ACC112 (cell line): ENCODE measurements around the gene TSPAN9.

Experiments
- H2AFZ ChIP-seq: fragments of 200-600 bp; sonication (generic); one replicate; pipeline ENCODE4 v1.6.0; 2017; ENCODE audit warnings: antibody characterized with exemption, low read length; ENCODE audit not compliant: unreplicated experiment
- H3K27ac ChIP-seq: fragments of 200-600 bp; sonication (generic); 2 replicates; pipeline ENCODE4 v1.5.1; 2014; ENCODE audit warnings: low read depth, mild to moderate bottlenecking, antibody characterized with exemption, low read length, moderate library complexity
- H3K27me3 ChIP-seq: fragments of 200-600 bp; sonication (generic); 2 replicates; pipeline ENCODE4 v1.6.1; 2014; ENCODE audit warnings: mild to moderate bottlenecking, antibody characterized with exemption, low read length, moderate library complexity, mixed read lengths; ENCODE audit not compliant: insufficient read depth
- H3K36me3 ChIP-seq: fragments of 200-600 bp; sonication (generic); 2 replicates; pipeline ENCODE4 v1.6.1; 2016; ENCODE audit warnings: mild to moderate bottlenecking, antibody characterized with exemption, low read length, moderate library complexity, mixed read lengths; ENCODE audit not compliant: insufficient read depth
- H3K4me1 ChIP-seq: fragments of 200-600 bp; sonication (generic); one replicate; pipeline ENCODE4 v1.6.1; 2016; ENCODE audit warnings: low read length, mixed read lengths; ENCODE audit not compliant: insufficient read depth, unreplicated experiment, control insufficient read depth
- H3K4me3 ChIP-seq: fragments of 200-600 bp; sonication (generic); 2 replicates; pipeline ENCODE4 v1.5.1; 2014; ENCODE audit warnings: mild to moderate bottlenecking, low read depth, low read length
- H3K79me2 ChIP-seq: fragments of 200-600 bp; sonication (generic); one replicate; pipeline ENCODE4 v1.6.0; 2016; ENCODE audit warnings: low read length; ENCODE audit not compliant: control insufficient read depth, unreplicated experiment, insufficient read depth

Gene TSPAN9

GRCh38 chr12:3228552-3228951, 151.4 kb downstream of the TSPAN9 start:
- Histone ChIP-seq H3K27me3 (no peaks in the 10 kb centered on the region), H3K79me2 (no peaks in the 10 kb centered on the region), H2AFZ (no peak overlapping the region), H3K27ac (no peak overlapping the region), H3K4me1 (peaks cover 14% of the 10 kb centered on the region), H3K36me3 (no peaks in the 10 kb centered on the region), H3K4me3 (no peak overlapping the region)

DNA sequence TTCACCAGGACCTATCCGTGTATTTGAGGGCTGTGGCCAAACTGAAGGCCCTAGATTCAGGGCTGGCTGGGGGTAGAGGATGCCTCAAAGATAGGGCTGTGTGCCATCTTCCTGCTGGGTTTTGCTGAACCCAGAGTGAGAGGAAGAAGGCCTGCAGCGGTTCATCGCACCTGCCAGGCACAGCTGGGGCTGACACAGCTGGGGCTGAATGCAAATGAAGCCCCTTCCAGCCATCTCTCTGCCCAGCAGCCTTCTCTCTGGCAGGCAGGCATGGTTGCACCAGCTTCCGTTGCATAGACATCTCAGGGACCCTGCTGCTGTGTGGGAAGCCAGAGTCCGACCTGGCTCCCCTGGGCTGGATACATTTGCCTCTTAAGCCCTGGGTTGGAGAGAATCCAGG, 152.4 kb downstream of the TSPAN9 start:
- no peak overlapping the region for H3K4me3 ChIP-seq
- H3K36me3 ChIP-seq: no peaks in the 10 kb centered on the region

GRCh38 chr12:3230758-3231375, 153.7 kb downstream of the TSPAN9 start:
- Histone ChIP-seq H3K4me3 (no peak overlapping the region), H3K27ac (no peak overlapping the region), H2AFZ (no peak overlapping the region), H3K27me3 (no peaks in the 10 kb centered on the region), H3K79me2 (no peaks in the 10 kb centered on the region), H3K4me1 (peaks cover 3% of the 10 kb centered on the region), H3K36me3 (no peaks in the 10 kb centered on the region)

More for the DNA sequence above, 152.4 kb downstream of the TSPAN9 start:
- Histone ChIP-seq H3K27ac (no peak overlapping the region), H3K79me2 (no peaks in the 10 kb centered on the region), H3K27me3 (no peaks in the 10 kb centered on the region), H3K4me1 (peaks cover 14% of the 10 kb centered on the region), H2AFZ (no peak overlapping the region)

DNA sequence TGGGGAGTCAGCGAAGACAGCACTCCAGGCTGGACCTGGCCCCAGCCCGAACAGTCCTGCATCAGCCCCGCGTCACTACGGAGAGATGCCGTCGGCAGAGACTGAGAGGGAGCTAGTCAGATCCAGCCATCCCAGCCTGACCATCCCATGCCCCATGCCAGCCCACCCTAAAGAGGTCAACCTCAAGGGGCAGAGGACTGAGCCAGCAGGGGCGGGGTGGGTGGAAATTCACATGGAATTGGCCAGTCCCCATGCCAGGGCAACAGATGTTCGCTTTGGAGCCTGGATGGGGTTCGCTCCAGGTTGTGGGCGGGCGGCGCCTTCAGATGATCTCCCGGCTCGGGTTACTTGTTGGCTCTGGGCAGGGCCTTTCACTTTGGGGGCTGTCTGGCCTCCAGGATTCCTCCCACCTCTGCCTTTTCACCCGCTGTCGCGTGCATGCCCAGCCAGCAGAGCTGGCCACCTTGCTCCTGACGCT, 154.3 kb downstream of the TSPAN9 start:
- Histone ChIP-seq H3K4me1 (no peaks in the 10 kb centered on the region), H3K4me3 (no peak overlapping the region), H3K27ac (no peak overlapping the region), H3K79me2 (no peaks in the 10 kb centered on the region), H3K27me3 (no peaks in the 10 kb centered on the region), H2AFZ (no peak overlapping the region), H3K36me3 (no peaks in the 10 kb centered on the region)

DNA sequence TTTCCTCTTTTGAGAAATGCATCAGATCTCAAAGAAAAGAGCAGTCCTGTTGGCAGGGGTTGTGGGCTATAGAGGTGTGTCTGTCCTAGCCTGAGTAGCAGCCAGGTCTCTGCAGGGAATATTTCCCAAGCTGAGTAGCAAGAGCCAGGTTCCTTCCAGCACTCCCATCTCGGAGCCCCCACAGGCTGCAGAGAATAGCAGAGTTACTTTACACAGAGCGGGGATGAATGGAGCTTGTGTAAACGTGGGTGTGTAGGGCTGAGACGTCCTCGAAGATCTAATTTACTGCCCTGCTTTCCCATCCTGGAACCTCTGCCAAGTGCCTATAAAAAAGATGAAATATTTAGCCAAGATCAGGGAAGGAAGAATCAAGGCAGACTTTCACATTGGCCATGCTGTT, 156.6 kb downstream of the TSPAN9 start:
- Histone ChIP-seq H3K79me2 (no peaks in the 10 kb centered on the region), H2AFZ (no peak overlapping the region), H3K4me1 (no peaks in the 10 kb centered on the region), H3K27ac (no peak overlapping the region), H3K27me3 (no peaks in the 10 kb centered on the region), H3K36me3 (no peaks in the 10 kb centered on the region), H3K4me3 (no peak overlapping the region)

DNA sequence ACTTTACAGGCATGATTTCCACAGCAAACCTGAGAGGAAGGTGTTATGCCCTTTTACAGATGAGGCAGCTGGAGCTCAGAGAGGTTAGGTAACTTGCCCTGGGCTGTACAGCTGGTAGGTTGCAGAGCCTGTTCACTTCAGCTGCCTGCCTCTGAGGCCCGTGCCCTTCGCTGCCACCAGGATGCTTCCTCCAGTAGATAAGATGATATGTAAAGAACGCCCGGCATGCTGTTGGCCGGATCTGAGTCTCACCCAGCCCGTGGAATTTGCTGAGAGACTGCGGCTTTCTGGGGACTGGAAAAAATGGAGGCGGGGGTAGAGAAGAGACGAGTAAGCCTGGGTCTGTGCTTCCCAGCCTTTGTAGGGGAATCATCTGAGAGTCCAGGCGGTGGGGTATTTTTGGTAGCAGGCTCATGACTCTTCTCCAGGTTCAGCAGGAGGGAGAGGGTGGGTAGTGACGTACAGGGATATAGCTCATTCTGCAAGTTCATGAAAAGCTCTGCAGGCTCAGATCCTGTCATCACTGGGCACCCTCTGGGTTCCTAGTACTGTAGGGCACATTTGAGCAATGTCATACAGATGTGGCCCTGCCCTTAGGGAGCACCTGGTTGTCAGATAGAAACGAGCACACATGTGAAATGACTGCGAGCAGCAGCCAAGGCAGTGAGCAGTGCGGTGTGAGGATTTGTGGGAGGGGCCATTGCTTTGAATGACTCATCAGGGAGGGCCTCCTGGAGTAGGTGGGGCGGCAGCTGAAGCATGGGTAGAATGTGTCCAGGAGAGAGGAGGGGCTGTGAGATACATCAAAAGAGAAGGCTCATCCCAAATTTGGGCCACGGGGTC, 159.4 kb downstream of the TSPAN9 start:
- no peak overlapping the region for H3K27ac ChIP-seq
- H3K4me1 ChIP-seq: no peaks in the 10 kb centered on the region

DNA sequence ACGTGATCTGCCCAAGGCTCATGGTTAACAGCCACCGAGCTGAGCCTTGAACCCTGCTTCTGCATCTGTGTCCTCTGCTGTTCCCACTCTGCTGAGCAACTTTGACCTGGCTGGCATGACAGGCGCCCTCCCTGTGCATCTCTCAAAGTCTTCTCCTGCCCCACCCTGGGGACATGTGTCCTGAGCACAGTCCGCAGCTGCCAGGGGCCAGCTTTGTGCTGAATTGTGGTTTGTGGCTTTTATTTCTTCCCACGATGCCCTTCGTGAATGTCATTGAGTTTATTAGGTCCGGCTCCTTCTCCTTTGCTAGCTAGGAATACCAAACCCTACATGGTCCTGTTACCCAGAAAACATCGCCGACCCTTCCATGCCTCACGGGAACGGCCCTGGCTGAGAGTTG, 161.0 kb downstream of the TSPAN9 start:
- no peak overlapping the region for H3K27ac ChIP-seq
- no peak overlapping the region for H2AFZ ChIP-seq
- H3K79me2 ChIP-seq: no peaks in the 10 kb centered on the region
- H3K4me3 ChIP-seq: no peak overlapping the region
- no peaks in the 10 kb centered on the region for H3K4me1 ChIP-seq
- no peaks in the 10 kb centered on the region for H3K27me3 ChIP-seq
- H3K36me3 ChIP-seq: no peaks in the 10 kb centered on the region

More for the DNA sequence above, 159.4 kb downstream of the TSPAN9 start:
- Histone ChIP-seq H3K79me2 (no peaks in the 10 kb centered on the region), H3K36me3 (no peaks in the 10 kb centered on the region), H3K4me3 (no peak overlapping the region), H2AFZ (no peak overlapping the region), H3K27me3 (no peaks in the 10 kb centered on the region)

- Histone ChIP-seq H3K27ac (no peak overlapping the region), H2AFZ (no peak overlapping the region), H3K4me1 (no peaks in the 10 kb centered on the region), H3K4me3 (no peak overlapping the region), H3K79me2 (no peaks in the 10 kb centered on the region), H3K36me3 (no peaks in the 10 kb centered on the region), H3K27me3 (no peaks in the 10 kb centered on the region)
These were observed 164.4 kb downstream of the TSPAN9 start for GRCh38 chr12:3241621-3242020.

GRCh38 chr12:3242199-3242863, 165.2 kb downstream of the TSPAN9 start:
- Histone ChIP-seq H3K36me3 (no peaks in the 10 kb centered on the region), H3K4me3 (no peak overlapping the region), H3K27me3 (no peaks in the 10 kb centered on the region), H3K27ac (no peak overlapping the region), H3K79me2 (no peaks in the 10 kb centered on the region), H3K4me1 (no peaks in the 10 kb centered on the region), H2AFZ (no peak overlapping the region)

DNA sequence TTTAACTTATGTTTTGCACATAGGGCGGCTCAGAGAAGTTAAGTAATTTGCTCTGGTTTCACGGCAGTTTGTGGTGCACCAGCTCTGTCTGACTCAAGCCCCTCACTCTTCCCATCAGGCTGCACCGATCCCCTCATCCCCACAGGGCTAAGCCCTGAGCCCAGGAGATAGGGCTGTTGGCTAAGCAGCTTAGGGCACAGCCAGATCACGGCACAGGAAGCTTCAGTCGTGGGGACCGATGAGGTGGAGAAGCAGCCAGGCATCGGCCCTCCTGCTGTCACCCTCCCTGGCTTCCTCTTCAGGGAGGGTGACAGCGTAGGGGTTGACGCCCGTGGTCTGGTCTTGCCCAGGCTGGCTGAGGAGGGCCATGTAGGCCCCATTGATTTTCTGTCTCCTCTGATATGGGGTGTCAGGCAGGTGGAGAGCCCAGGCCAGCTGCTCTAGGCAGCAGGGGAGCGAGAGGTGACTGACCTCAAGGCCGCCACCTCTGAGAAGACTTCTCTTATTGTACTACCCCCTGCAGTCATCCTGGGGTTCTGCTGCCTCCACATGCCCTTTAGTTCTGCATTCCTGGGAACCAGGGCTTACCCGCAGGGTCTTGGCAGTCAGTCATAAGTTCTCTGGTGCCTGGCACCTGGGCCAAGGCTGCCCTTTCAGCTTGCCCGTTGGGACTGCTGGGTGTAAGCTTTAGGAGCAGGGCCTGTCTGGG, 166.4 kb downstream of the TSPAN9 start:
- Histone ChIP-seq H3K4me3 (no peak overlapping the region), H3K79me2 (no peaks in the 10 kb centered on the region), H3K27me3 (no peaks in the 10 kb centered on the region), H3K36me3 (no peaks in the 10 kb centered on the region), H3K4me1 (no peaks in the 10 kb centered on the region), H2AFZ (no peak overlapping the region), H3K27ac (no peak overlapping the region)
